Uterus (tissue), 4 donors: ENCODE data around the gene FMNL1. TPM values are rescaled to one million over a fixed set of nuclear protein-coding genes. Genes with fewer than 3 reads are reported as not detected.

Experiments used
- DNase-seq, 2 donors: peaks; one replicate each; pipeline ENCODE4 v3.0.0-alpha.2; 2019 to 2020
- H3K27ac ChIP-seq, 2 donors: fragments of 200-600 bp; sonication (generic); 1 replicate in 1 of 2; 2 replicates in 1 of 2; pipeline ENCODE4 v1.5.1; 2016 to 2018
- H3K27me3 ChIP-seq, 2 donors: fragments of 200-600 bp; sonication (generic); one replicate each; pipeline ENCODE4 v1.5.1; 2018 to 2019; ENCODE audit warnings: control low read depth in 1 of 2
- H3K36me3 ChIP-seq, 2 donors: fragments of 200-600 bp; sonication (generic); one replicate each; pipeline ENCODE4 v1.5.1; 2019; ENCODE audit warnings: control low read depth in 1 of 2
- H3K4me1 ChIP-seq, 2 donors: fragments of 200-600 bp; sonication (generic); one replicate each; pipeline ENCODE4 v1.5.1; 2018 to 2019; ENCODE audit warnings: control low read depth in 1 of 2
- H3K4me3 ChIP-seq, 2 donors: fragments of 200-600 bp; sonication (generic); 1 replicate in 1 of 2; 2 replicates in 1 of 2; pipeline ENCODE4 v1.5.1; 2018 to 2019; ENCODE audit warnings: mild to moderate bottlenecking in 1 of 2
- H3K9me3 ChIP-seq, 2 donors: fragments of 200-600 bp; sonication (generic); one replicate each; pipeline ENCODE4 v1.5.1; 2019; ENCODE audit warnings: control low read depth in 1 of 2
- CTCF ChIP-seq, 4 experiments: fragments of 200-600 bp in 2 of 4; fragments of 450-650 bp in 2 of 4; sonication (generic) in 2 of 4; IDR thresholded peaks; one replicate each; pipeline ENCODE4 v1.5.1; 2016 to 2019; ENCODE audit warnings: antibody characterized with exemption in 4 of 4, mild to moderate bottlenecking in 2 of 4, moderate library complexity in 1 of 4
- POLR2A ChIP-seq, 2 donors: fragments of 450-650 bp; IDR thresholded peaks; one replicate each; pipeline ENCODE4 v1.6.1; 2016; ENCODE audit warnings: antibody characterized with exemption in 2 of 2, mild to moderate bottlenecking in 1 of 2, moderate library complexity in 1 of 2
- intact Hi-C: fragments of 100-400 bp; cut with DNase I; formaldehyde crosslinking; loops from one replicate; pipeline ENCODE4 v1.15.1; 2023; ENCODE audit warnings: low total_unique reads
- total RNA-seq, 4 donors: library from RNA; depleted of rRNA in 3 of 4; stranded (reverse); fragments of >200 nt in 3 of 4; gene quantifications; one replicate each; pipeline versions ENCODE4 v1.1.0 to v1.2.4, GENCODE V29; 2014 to 2023
- donor health status: DM: yes; HTN: yes; CAD: no.

The FMNL1 gene
- total RNA-seq, 4 donors from 2014 or later: 2.6 to 12.3 (median 3.6) TPM

- TF ChIP-seq CTCF (IDR thresholded peaks at IDR 0.05): no peak
- Histone ChIP-seq H3K27me3 (peaks cover 6 to 11% of the 10 kb centered on the region in 2 donors), H3K27ac (no peak overlapping the region), H3K4me3 (no peak overlapping the region), H3K36me3 (no peaks in the 10 kb centered on the region), H3K9me3 (no peaks in the 10 kb centered on the region), H3K4me1 (peaks cover 0 to 5% of the 10 kb centered on the region in 2 donors)
- no peak for DNase-seq
- intact Hi-C loops: no loop called here
These were observed 14.6 kb downstream of the FMNL1 start for GRCh38 chr17:45236282-45236606.

GRCh38 chr17:45237686-45238085 is 16.0 kb downstream of the FMNL1 start:
- Histone ChIP-seq H3K27ac (no peak overlapping the region), H3K4me3 (no peak overlapping the region), H3K9me3 (no peaks in the 10 kb centered on the region), H3K27me3 (peaks cover 9 to 13% of the 10 kb centered on the region in 2 donors), H3K4me1 (peaks cover 0 to 8% of the 10 kb centered on the region in 2 donors), H3K36me3 (no peaks in the 10 kb centered on the region)
- no peak for TF ChIP-seq CTCF (IDR thresholded peaks at IDR 0.05)
- TF ChIP-seq POLR2A (IDR thresholded peaks at IDR 0.05): no peak
- no peak for DNase-seq
- intact Hi-C loops: no loop called here

GRCh38 chr17:45238155-45238774 is 16.6 kb downstream of the FMNL1 start:
- TF ChIP-seq POLR2A (IDR thresholded peaks at IDR 0.05): no peak
- no peaks in the 10 kb centered on the region for H3K36me3 ChIP-seq
- no peaks in the 10 kb centered on the region for H3K9me3 ChIP-seq
- H3K4me1 ChIP-seq: peaks cover 0 to 8% of the 10 kb centered on the region in 2 donors
- no peak overlapping the region for H3K4me3 ChIP-seq
- no peak overlapping the region for H3K27ac ChIP-seq
- no peak for DNase-seq
- intact Hi-C loops: no loop called here
- H3K27me3 ChIP-seq: peaks cover 9 to 13% of the 10 kb centered on the region in 2 donors

- intact Hi-C loops: no loop called here
- TF ChIP-seq CTCF (IDR thresholded peaks at IDR 0.05): no peak
- TF ChIP-seq POLR2A (IDR thresholded peaks at IDR 0.05): no peak
- Histone ChIP-seq H3K36me3 (no peaks in the 10 kb centered on the region), H3K27me3 (peaks cover 9 to 13% of the 10 kb centered on the region in 2 donors), H3K27ac (no peak overlapping the region), H3K4me1 (peaks cover 0 to 8% of the 10 kb centered on the region in 2 donors), H3K9me3 (no peaks in the 10 kb centered on the region), H3K4me3 (no peak overlapping the region)
- DNase-seq: no peak
These were observed 19.2 kb downstream of the FMNL1 start for GRCh38 chr17:45240905-45241327.

- Histone ChIP-seq H3K36me3 (no peaks in the 10 kb centered on the region), H3K27me3 (peaks cover 9 to 13% of the 10 kb centered on the region in 2 donors), H3K9me3 (no peaks in the 10 kb centered on the region), H3K4me1 (peaks cover 0 to 8% of the 10 kb centered on the region in 2 donors), H3K27ac (no peak overlapping the region), H3K4me3 (no peak overlapping the region)
- TF ChIP-seq POLR2A (IDR thresholded peaks at IDR 0.05): no peak
- TF ChIP-seq CTCF (IDR thresholded peaks at IDR 0.05): no peak
- no peak for DNase-seq
- intact Hi-C loops: no loop called here
These were observed 19.8 kb downstream of the FMNL1 start for GRCh38 chr17:45241328-45242028.
